Memory B cell (primary cell): ENCODE results near the gene MYL11.
A peak's percentile ranks its signal among the peaks of the same experiment; 100 is the strongest.

ENCODE experiments used
- ATAC-seq: fragments of 150-1000 bp; cut with Tn5 transposase; 2 replicates; pipeline ENCODE4 v1.10.0; 2021; ENCODE audit warnings: low read depth, mild to moderate bottlenecking, moderate library complexity
- DNase-seq, 2 donors: peaks; one replicate each; pipeline ENCODE4 v3.0.0; 2022; ENCODE audit warnings: low spot score in 2 of 2
- H3K27ac Mint-ChIP-seq: one replicate; pipeline ENCODE4 v1.8.0; 2022; ENCODE audit warnings: mild to moderate bottlenecking, moderate library complexity, mixed read lengths
- H3K27me3 Mint-ChIP-seq: one replicate; pipeline ENCODE4 v1.8.0; 2022; ENCODE audit warnings: mixed read lengths
- H3K36me3 Mint-ChIP-seq: one replicate; pipeline ENCODE4 v1.8.0; 2022; ENCODE audit warnings: mild to moderate bottlenecking, mixed read lengths
- H3K4me1 Mint-ChIP-seq: one replicate; pipeline ENCODE4 v1.8.0; 2022; ENCODE audit warnings: mixed read lengths
- H3K4me3 Mint-ChIP-seq: one replicate; pipeline ENCODE4 v1.8.0; 2022; ENCODE audit warnings: mild to moderate bottlenecking, moderate library complexity, mixed read lengths
- H3K9me3 Mint-ChIP-seq: one replicate; pipeline ENCODE4 v1.8.0; 2022; ENCODE audit warnings: mixed read lengths

Gene MYL11

GRCh38 chr16:30372038-30372712 lies 2.4 kb upstream of the MYL11 start:
- DNase-seq (no peak), ATAC-seq (no peak)
- Mint-ChIP-seq H3K27ac (peak overlapping the region; percentile 72), H3K4me1 (peaks cover 31% of the 10 kb centered on the region), H3K27me3 (no peaks in the 10 kb centered on the region), H3K36me3 (no peaks in the 10 kb centered on the region), H3K9me3 (no peaks in the 10 kb centered on the region), H3K4me3 (peak overlapping the region; percentile 77)

- peaks cover 28% of the 10 kb centered on the region for H3K4me1 Mint-ChIP-seq
Measured at GRCh38 chr16:30372725-30373124, 1.9 kb upstream of the MYL11 start.

GRCh38 chr16:30375864-30376263 lies 1.3 kb downstream of the MYL11 start:
- H3K36me3 Mint-ChIP-seq: peaks cover 5% of the 10 kb centered on the region
- H3K4me1 Mint-ChIP-seq: peaks cover 26% of the 10 kb centered on the region
- DNase-seq (no peak), ATAC-seq (no peak)
- no peak overlapping the region for H3K27ac Mint-ChIP-seq
- no peaks in the 10 kb centered on the region for H3K9me3 Mint-ChIP-seq
- no peak overlapping the region for H3K4me3 Mint-ChIP-seq
- no peaks in the 10 kb centered on the region for H3K27me3 Mint-ChIP-seq

More at GRCh38 chr16:30372725-30373124, 1.9 kb upstream of the MYL11 start:
- no peak overlapping the region for H3K4me3 Mint-ChIP-seq
- no peaks in the 10 kb centered on the region for H3K9me3 Mint-ChIP-seq
- DNase-seq (no peak), ATAC-seq (no peak)
- no peaks in the 10 kb centered on the region for H3K36me3 Mint-ChIP-seq
- no peak overlapping the region for H3K27ac Mint-ChIP-seq
- no peaks in the 10 kb centered on the region for H3K27me3 Mint-ChIP-seq

- no peak overlapping the region for H3K4me3 Mint-ChIP-seq
- H3K27me3 Mint-ChIP-seq: no peaks in the 10 kb centered on the region
- DNase-seq (no peak), ATAC-seq (no peak)
- H3K27ac Mint-ChIP-seq: peak overlapping the region; percentile 98
- H3K4me1 Mint-ChIP-seq: peaks cover 25% of the 10 kb centered on the region
- H3K9me3 Mint-ChIP-seq: no peaks in the 10 kb centered on the region
- peaks cover 5% of the 10 kb centered on the region for H3K36me3 Mint-ChIP-seq
Measured at GRCh38 chr16:30376461-30376902, 1.9 kb downstream of the MYL11 start.

- Mint-ChIP-seq H3K27me3 (no peaks in the 10 kb centered on the region), H3K27ac (peak overlapping the region; percentile 98), H3K36me3 (peaks cover 5% of the 10 kb centered on the region), H3K4me1 (peaks cover 21% of the 10 kb centered on the region), H3K4me3 (peak overlapping the region; percentile 97), H3K9me3 (no peaks in the 10 kb centered on the region)
- no peak for DNase-seq
- ATAC-seq: no peak
Measured at GRCh38 chr16:30377050-30377811, 2.6 kb downstream of the MYL11 start.

GRCh38 chr16:30377812-30378235 lies 3.2 kb downstream of the MYL11 start:
- H3K4me3 Mint-ChIP-seq: peak overlapping the region; percentile 97
- H3K27me3 Mint-ChIP-seq: no peaks in the 10 kb centered on the region
- DNase-seq (peak; percentile 84 to 85), ATAC-seq (peak; percentile 48)
- no peaks in the 10 kb centered on the region for H3K9me3 Mint-ChIP-seq
- H3K27ac Mint-ChIP-seq: peak overlapping the region; percentile 98
- H3K4me1 Mint-ChIP-seq: peaks cover 26% of the 10 kb centered on the region
- H3K36me3 Mint-ChIP-seq: peaks cover 5% of the 10 kb centered on the region

GRCh38 chr16:30378236-30379157 lies 3.9 kb downstream of the MYL11 start:
- Mint-ChIP-seq H3K27ac (peak overlapping the region; percentile 98), H3K27me3 (no peaks in the 10 kb centered on the region), H3K4me1 (peaks cover 28% of the 10 kb centered on the region), H3K4me3 (peak overlapping the region; percentile 97), H3K36me3 (peaks cover 5% of the 10 kb centered on the region), H3K9me3 (no peaks in the 10 kb centered on the region)
- ATAC-seq (peak; percentile 80), DNase-seq (peak; percentile 94 to 99)

GRCh38 chr16:30379158-30379783 lies 4.7 kb downstream of the MYL11 start:
- peaks cover 31% of the 10 kb centered on the region for H3K4me1 Mint-ChIP-seq
- H3K36me3 Mint-ChIP-seq: peaks cover 5% of the 10 kb centered on the region
- peak in 1 of 2 donors; percentile 60 for DNase-seq
- ATAC-seq: no peak
- no peaks in the 10 kb centered on the region for H3K9me3 Mint-ChIP-seq
- H3K27me3 Mint-ChIP-seq: no peaks in the 10 kb centered on the region
- H3K27ac Mint-ChIP-seq: peak overlapping the region; percentile 98
- peak overlapping the region; percentile 97 for H3K4me3 Mint-ChIP-seq

GRCh38 chr16:30380072-30380802 lies 5.6 kb downstream of the MYL11 start:
- Mint-ChIP-seq H3K4me1 (peaks cover 31% of the 10 kb centered on the region), H3K36me3 (peaks cover 5% of the 10 kb centered on the region), H3K4me3 (peak overlapping the region; percentile 97), H3K27ac (peak overlapping the region; percentile 98), H3K9me3 (no peaks in the 10 kb centered on the region), H3K27me3 (no peaks in the 10 kb centered on the region)
- no peak for ATAC-seq
- DNase-seq: no peak

- DNase-seq (no peak), ATAC-seq (no peak)
- peaks cover 31% of the 10 kb centered on the region for H3K4me1 Mint-ChIP-seq
- H3K27ac Mint-ChIP-seq: peak overlapping the region; percentile 91
- H3K27me3 Mint-ChIP-seq: no peaks in the 10 kb centered on the region
- H3K36me3 Mint-ChIP-seq: peaks cover 5% of the 10 kb centered on the region
- no peaks in the 10 kb centered on the region for H3K9me3 Mint-ChIP-seq
- peak overlapping the region; percentile 32 for H3K4me3 Mint-ChIP-seq
Measured at GRCh38 chr16:30380803-30381208, 6.2 kb downstream of the MYL11 start.

GRCh38 chr16:30381291-30382041 lies 6.9 kb downstream of the MYL11 start:
- no peak for DNase-seq
- H3K27me3 Mint-ChIP-seq: no peaks in the 10 kb centered on the region
- peak overlapping the region; percentile 91 for H3K27ac Mint-ChIP-seq
- no peak for ATAC-seq
- H3K9me3 Mint-ChIP-seq: no peaks in the 10 kb centered on the region
- H3K4me3 Mint-ChIP-seq: peak overlapping the region; percentile 90
- peaks cover 5% of the 10 kb centered on the region for H3K36me3 Mint-ChIP-seq
- peaks cover 31% of the 10 kb centered on the region for H3K4me1 Mint-ChIP-seq

GRCh38 chr16:30382111-30382881 lies 7.7 kb downstream of the MYL11 start, which contains the start of gene SEPTIN1:
SEPTIN1 (minus strand) TSS chr16:30382561; CDS start chr16:30382542, 19 bp downstream.
- peak within 1 kb of the TSS; percentile 91 for H3K27ac Mint-ChIP-seq
- peaks cover 29% of the 10 kb centered on the region for H3K4me1 Mint-ChIP-seq
- H3K27me3 Mint-ChIP-seq: no peaks in the 10 kb centered on the region
- peak within 1 kb of the TSS; percentile 90 for H3K4me3 Mint-ChIP-seq
- no peaks in the 10 kb centered on the region for H3K9me3 Mint-ChIP-seq
- peak; percentile 42 for ATAC-seq
- H3K36me3 Mint-ChIP-seq: peaks cover 5% of the 10 kb centered on the region
- peak; percentile 70 to 71 for DNase-seq
